HG03432 (cell line): ENCODE results near the gene MZB1.
A peak's percentile ranks its signal among the peaks of the same experiment; 100 is the strongest.
"Not testable (repeated sequence)": the region's sequence is repeated elsewhere in the genome, so short reads cannot be mapped to it uniquely, and the experiment has no call there.

Source experiments
- ATAC-seq: cut with Tn5 transposase; IDR thresholded peaks from one replicate; pipeline ENCODE4 v1.9.1; 2021; ENCODE audit warnings: mild to moderate bottlenecking, moderate library complexity; ENCODE audit not compliant: unreplicated experiment

The MZB1 gene

GRCh38 chr5:139410993-139411828, 21.5 kb upstream of the MZB1 start:
- no peak for ATAC-seq

GRCh38 chr5:139410121-139410992, 20.6 kb upstream of the MZB1 start:
- ATAC-seq: no peak

GRCh38 chr5:139409116-139409515, 19.4 kb upstream of the MZB1 start:
- not testable (repeated sequence) for ATAC-seq

- no peak for ATAC-seq
These were observed 18.5 kb upstream of the MZB1 start for GRCh38 chr5:139408191-139408590.

GRCh38 chr5:139407517-139407916, 17.8 kb upstream of the MZB1 start:
- no peak for ATAC-seq

GRCh38 chr5:139406963-139407362, 17.2 kb upstream of the MZB1 start:
- ATAC-seq: no peak

GRCh38 chr5:139404484-139404840, 14.7 kb upstream of the MZB1 start:
- ATAC-seq: no peak

- ATAC-seq: peak; percentile 83
These were observed 14.2 kb upstream of the MZB1 start, which contains the start of gene SPATA24 for GRCh38 chr5:139403787-139404483. TSS of gene SPATA24 (minus strand) at chr5:139404089. CDS start at chr5:139404060, 29 bp downstream.

GRCh38 chr5:139403418-139403786, 13.7 kb upstream of the MZB1 start:
- ATAC-seq: no peak

- ATAC-seq: no peak
These were observed 12.9 kb upstream of the MZB1 start for GRCh38 chr5:139402561-139403158.

GRCh38 chr5:139401546-139401945, 11.8 kb upstream of the MZB1 start:
- ATAC-seq: no peak

- ATAC-seq: peak; percentile 29
These were observed 9.9 kb upstream of the MZB1 start for GRCh38 chr5:139399501-139400121.

- no peak for ATAC-seq
These were observed 8.2 kb upstream of the MZB1 start for GRCh38 chr5:139397921-139398320.

GRCh38 chr5:139396691-139397090, 7.0 kb upstream of the MZB1 start:
- no peak for ATAC-seq

GRCh38 chr5:139395844-139396640, 6.3 kb upstream of the MZB1 start:
- no peak for ATAC-seq

GRCh38 chr5:139394654-139395566, 5.2 kb upstream of the MZB1 start, which contains the start of gene PROB1:
TSS of gene PROB1 (minus strand) at chr5:139395104. CDS start at chr5:139395081, 23 bp downstream.
- ATAC-seq: no peak

GRCh38 chr5:139394123-139394653, 4.5 kb upstream of the MZB1 start:
- no peak for ATAC-seq

- ATAC-seq: no peak
These were observed 3.9 kb upstream of the MZB1 start for GRCh38 chr5:139393497-139394122.
